ENCODE measurements around the gene AP2M1. TPM values are rescaled to one million over a fixed set of nuclear protein-coding genes. Genes with fewer than 3 reads are reported as not detected.

The AP2M1 gene
- total RNA-seq, 1 experiment from 2014 or later: 355 TPM

DNA sequence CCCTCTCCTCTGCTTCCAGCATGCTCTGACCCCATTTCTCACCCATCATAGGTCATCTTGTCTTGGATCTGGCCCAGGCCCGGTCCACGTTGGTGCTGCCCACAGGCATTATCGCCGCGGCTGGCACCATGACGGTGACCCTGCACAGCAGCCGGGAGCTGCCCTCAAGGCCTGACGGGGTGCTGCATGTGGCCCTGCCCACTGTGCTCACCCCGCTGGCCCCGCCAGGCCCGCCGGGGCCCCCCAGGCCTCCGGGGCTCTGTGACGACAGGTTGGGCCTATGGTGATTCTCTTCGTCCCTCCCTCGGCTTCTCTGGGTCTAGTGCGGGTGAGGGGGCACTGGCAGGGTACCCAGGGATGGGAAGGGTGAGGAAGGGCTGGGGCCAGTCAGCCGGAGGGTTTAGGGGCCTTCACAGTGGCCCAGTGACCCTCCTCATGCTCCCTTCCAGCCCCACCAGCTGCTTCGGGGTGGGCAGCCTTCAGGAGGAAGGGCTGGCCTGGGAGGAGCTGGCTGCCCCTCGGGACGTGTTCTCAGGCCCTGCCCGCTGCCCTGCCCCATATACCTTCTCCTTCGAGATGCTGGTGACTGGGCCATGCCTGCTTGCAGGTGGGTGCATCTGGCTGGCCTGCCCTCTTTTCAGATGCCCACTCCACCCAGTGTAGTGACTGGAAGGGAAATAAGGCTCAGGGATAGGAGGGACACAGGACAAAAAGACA is 58.6 kb downstream of the AP2M1 start:
- in situ Hi-C loops (cut with HindIII; ENCODE audit: low pct_unique_long_range_greater_than_20kb, low sequenced_read_pairs): no loop called here
- DNase-seq (ENCODE audit: low read depth, low spot score): no peak

Other genes with a start within 250 kb of the AP2M1 start
- 9.7 and 12.3 TPM in 2 replicates for gene ABCC5, start 157.0 kb upstream of the AP2M1 start, total RNA-seq (2014; rRNA removed; shearing (Covaris generic))
- not detected in 2 replicates for gene HTR3D, start 143.1 kb upstream of the AP2M1 start, total RNA-seq (2014; rRNA removed; shearing (Covaris generic))
- not detected in 2 replicates for gene HTR3C, start 121.8 kb upstream of the AP2M1 start, total RNA-seq (2014; rRNA removed; shearing (Covaris generic))
- gene HTR3E, start 77.8 kb upstream of the AP2M1 start, total RNA-seq (2014; rRNA removed; shearing (Covaris generic)): not detected in 2 replicates
- gene EIF2B5, start 39.5 kb upstream of the AP2M1 start, total RNA-seq (2014; rRNA removed; shearing (Covaris generic)): 62.6 and 66.4 TPM in 2 replicates
- 29.1 and 32.0 TPM in 2 replicates for gene DVL3, start 19.5 kb upstream of the AP2M1 start, total RNA-seq (2014; rRNA removed; shearing (Covaris generic))
- gene ABCF3, start 11.3 kb downstream of the AP2M1 start, total RNA-seq (2014; rRNA removed; shearing (Covaris generic)): 24.7 and 32.2 TPM in 2 replicates
- gene VWA5B2, start 54.7 kb downstream of the AP2M1 start, total RNA-seq (2014; rRNA removed; shearing (Covaris generic)): not detected in 2 replicates
- 96.6 and 100 TPM in 2 replicates for gene ALG3, start 74.1 kb downstream of the AP2M1 start, total RNA-seq (2014; rRNA removed; shearing (Covaris generic))
- 16.0 and 16.5 TPM in 2 replicates for gene EEF1AKMT4, start 74.8 kb downstream of the AP2M1 start, total RNA-seq (2014; rRNA removed; shearing (Covaris generic))
- gene CAMK2N2, start 86.7 kb downstream of the AP2M1 start, total RNA-seq (2014; rRNA removed; shearing (Covaris generic)): 0.35 and 0.77 TPM in 2 replicates
- gene ECE2, start 101.2 kb downstream of the AP2M1 start, total RNA-seq (2014; rRNA removed; shearing (Covaris generic)): not detected in 2 replicates
- 423 and 430 TPM in 2 replicates for gene PSMD2, start 124.4 kb downstream of the AP2M1 start, total RNA-seq (2014; rRNA removed; shearing (Covaris generic))
- 211 and 237 TPM in 2 replicates for gene EIF4G1, start 139.8 kb downstream of the AP2M1 start, total RNA-seq (2014; rRNA removed; shearing (Covaris generic))
- gene FAM131A, start 162.7 kb downstream of the AP2M1 start, total RNA-seq (2014; rRNA removed; shearing (Covaris generic)): 17.7 and 19.5 TPM in 2 replicates
- gene CLCN2, start 186.8 kb downstream of the AP2M1 start, total RNA-seq (2014; rRNA removed; shearing (Covaris generic)): 5.7 and 5.9 TPM in 2 replicates
- gene POLR2H, start 186.9 kb downstream of the AP2M1 start, total RNA-seq (2014; rRNA removed; shearing (Covaris generic)): 131 and 144 TPM in 2 replicates
- gene THPO, start 203.4 kb downstream of the AP2M1 start, total RNA-seq (2014; rRNA removed; shearing (Covaris generic)): 1.1 TPM in 1 of 2 replicates, not detected in the other
- 2.8 and 2.9 TPM in 2 replicates for gene CHRD, start 205.2 kb downstream of the AP2M1 start, total RNA-seq (2014; rRNA removed; shearing (Covaris generic))

Data from SK-MEL-5 (cell line).